SIG-M5 treated with dmso at 0.1 percent for 504 hours (cell line): ENCODE measurements around the gene MYL10.

Experiments used
- DNase-seq: peaks from one replicate; lab custom pipeline; 2025; ENCODE audit not compliant: unreplicated experiment; lab: John Stamatoyannopoulos, UW

Gene MYL10

DNA sequence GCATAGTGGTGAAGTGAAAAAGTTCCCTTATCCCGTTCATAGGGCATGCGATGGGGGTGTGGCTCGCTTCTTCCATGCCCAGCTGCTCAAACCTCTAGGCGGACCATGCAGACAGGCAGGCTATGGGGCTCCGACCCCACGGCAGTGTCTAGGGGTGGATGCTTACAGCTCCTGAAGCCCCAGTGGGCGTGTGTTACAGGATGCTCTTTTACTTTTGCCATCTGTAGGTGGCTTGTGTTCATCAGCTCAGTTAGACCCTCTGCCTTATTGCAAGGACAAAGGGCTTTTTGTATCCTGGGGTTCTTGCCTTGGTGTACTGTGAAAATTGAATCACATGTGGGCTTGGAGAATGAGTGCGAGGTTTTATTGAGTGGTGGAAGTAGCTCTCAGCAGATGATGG lies at the start of gene MYL10:
Gene MYL10, minus strand, starts transcription at position 126 of the 400 bp plus-strand sequence. CDS start 178 bp downstream, outside the sequence.
- no peak for DNase-seq

DNA sequence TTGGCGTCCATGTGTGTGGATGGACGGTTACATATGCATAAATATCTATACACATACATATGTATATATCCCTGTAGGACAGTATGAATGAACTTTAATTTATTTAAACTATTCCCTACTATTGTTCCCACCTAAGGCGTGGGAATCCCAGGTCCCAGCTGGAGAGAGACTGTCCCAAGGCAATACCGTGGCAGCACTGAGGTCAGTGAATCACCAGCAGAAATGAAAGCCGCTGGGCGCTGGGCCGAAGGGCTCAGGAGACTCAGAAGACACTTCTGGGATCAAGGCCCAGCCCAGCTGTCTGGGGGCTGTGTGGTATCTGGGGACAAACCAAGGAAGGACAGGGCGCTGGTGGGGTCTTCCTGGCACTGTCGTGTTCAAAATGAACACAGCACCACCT lies 49.6 kb upstream of the MYL10 start:
- DNase-seq: no peak

DNA sequence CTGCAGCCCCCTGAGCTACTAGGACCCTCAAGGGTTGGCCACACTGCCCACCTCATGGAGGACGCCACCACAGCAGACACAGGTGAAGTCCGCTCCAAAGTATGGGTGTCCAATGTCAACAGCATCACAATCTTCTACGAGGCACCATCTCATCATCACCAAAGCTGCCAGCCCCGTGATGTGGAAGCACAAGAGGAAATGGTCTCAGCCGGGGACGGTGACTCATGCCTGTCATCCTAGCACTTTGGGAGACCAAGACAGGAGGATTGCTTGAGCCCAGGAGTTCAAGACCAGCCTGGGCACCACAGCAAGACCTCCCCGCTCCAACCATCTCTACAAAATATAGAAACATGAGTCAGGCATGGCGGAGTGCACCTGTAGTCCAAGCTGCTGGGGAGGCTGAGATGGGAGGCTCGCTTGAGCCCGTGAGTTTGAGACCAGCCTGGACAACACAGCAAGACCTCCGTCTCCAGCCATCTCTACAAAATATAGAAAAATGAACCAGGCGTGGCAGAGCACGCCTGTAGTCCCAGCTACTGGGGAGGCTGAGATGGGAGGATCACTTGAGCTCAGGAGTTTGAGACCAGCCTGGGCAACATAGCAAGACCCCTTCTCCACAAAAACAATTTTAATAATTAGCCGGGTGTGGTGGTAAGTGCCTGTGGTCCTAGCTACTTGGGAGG lies 48.8 kb upstream of the MYL10 start:
- DNase-seq: no peak

DNA sequence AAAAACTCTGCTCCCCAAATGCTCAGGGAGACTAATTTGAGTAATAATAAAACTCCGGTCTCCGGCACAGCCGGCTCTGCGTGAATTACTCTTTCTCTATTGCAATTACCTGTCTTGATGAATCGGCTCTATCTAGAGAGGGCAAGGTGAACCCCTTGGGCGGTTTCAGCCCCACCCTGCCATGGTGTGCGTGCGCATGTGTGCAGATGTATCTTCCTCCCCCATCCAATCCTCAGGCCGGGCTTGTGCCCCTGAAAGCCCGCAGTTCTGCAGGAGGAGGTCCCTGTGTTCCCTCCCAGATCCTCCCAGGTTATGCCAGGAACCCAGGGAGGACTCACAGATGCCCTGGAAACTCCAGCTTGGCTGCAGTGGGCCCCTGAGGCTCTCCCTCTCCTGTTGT lies 48.3 kb upstream of the MYL10 start:
- DNase-seq: no peak

DNA sequence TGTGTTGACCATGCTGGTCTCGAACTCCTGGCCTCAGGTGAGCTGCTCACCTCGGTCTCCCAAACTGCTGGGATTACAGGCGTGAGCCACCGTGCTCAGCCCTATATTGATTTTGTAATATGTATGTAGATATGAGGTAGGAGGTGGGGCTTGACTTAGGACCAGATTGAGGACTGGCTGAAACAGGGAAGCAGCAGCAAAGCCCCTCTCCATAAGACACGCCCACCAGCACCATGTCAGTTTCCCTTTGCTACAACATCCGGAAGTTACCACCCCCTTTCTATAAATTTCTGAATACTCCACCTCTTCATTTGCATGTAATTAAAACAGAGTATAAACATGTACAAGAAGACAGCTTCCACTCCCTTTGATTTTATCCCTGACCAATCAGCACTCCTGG lies 47.9 kb upstream of the MYL10 start:
- no peak for DNase-seq

DNA sequence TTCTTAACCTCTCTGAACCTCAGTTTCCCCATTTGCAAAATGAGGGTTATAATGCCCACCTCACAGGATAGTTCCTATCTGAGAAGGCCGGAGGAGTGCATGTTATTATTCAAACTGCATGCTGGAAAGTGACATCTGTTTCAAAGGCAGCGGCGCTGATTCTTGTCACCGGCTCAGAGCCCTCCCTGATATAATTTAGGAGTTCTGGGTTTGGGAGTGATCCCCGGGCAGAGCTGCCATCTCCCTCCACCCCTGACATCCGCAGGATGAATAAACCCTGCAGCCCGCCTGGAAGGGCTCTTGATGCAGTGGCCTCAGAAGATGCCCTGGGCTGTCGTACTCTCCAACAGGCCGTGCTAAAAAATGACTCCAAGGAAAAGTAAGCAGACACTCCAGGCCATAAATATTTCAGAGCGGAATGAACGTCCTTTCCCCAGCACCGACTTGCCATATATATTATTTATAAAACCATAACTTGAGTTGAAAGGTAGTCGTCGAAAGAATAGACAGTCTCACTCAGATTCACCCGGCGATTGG lies 47.0 kb upstream of the MYL10 start:
- DNase-seq: no peak

DNA sequence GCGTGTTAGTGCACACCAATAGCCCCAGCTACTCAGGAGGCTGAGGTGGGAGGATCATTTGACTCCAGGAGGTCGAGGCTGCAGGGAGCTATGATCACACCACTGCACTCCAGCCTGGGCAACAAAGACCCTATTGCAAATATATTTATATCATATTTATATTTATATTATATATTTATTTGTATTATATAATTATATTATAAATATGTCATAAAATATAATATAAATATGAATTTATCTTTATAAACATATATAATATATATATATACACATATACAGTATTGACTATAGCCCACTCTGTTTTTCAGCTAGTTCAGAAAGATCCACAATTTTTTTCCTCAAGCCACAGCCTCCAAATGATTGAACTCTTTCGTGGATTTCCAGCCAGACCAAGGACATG lies 45.3 kb upstream of the MYL10 start:
- DNase-seq: no peak

DNA sequence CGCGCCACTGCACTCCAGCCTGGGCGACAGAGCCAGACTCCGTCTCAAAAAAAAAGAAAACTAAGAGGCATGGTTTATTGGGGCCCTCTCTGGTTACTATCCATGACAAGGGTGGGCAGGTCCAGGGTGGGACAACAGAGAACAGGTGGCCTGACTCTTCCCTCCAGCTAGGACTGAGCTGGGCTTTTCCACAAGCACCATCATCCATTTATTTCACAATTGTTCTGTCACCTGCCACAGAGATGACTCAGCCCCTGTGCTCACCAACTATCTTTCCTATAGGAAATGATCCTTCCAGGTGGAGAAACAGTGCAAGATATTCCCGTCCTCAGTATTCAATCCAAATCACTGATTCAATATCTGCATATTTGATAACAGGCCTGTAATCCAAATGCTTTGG lies 44.9 kb upstream of the MYL10 start:
- DNase-seq: no peak

DNA sequence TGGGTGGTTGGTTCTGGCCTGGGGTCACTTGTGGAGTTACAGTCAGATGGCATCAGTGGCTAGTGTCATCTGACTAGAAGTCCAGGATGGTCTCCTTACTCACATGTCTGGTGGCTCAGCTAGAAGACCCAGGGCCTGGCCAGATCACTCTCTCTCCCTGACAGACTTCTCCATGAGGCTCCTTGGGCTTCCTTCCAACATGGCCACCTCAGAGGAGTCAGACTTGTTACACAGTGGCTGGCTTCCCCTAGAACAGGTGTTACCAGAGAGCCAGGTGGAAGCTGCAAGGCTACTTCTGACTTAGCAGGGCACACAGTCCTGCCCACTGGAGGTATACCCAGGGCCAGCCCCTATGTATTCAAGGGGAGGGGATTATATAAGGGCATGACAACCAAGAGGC lies 44.2 kb upstream of the MYL10 start:
- no peak for DNase-seq

DNA sequence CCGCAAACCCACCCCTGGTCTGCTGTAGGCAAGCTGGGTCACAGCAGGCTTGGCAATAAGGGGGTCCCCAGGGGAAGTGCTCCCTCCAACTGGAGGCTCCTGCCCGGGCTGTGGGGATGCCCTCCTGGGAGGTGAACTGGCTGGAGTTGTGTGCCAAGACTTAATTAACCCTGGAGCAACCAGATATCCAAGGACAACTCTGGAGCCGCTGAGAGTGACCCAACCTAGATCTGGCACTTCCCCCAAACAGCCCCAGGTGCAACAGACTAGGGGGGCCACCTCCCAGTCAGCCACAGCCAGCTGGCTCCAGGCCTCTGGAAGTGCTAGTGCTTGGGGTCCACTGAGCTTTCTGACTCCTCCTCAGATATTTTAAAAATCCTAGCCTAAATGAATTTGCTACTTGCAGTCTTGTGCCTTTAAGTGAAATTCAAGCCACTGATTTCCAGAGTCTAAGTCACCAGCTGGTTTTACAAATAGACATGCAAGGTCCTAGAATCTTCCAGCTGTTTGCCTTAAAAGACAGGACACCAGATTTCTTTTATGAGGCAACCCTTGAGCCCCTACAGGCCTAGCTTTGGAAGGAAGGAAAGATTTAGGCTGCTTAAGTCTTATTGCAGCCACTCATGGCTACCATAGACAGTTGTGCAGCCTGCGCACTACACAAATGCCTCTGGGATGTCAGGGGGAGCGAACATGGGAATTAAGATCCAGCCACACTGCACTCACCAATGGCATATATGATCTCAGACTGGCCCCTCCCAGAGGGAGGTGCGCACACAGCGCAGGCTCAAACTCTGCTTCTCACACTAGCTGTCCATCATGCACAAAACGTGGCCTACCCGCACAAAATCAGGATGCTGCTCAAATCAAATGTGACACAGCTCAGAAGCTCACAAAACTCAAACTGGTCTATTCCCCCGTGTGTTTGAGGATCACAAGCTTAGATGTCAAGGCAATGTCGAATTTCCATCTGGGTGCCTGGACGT lies 42.6 kb upstream of the MYL10 start:
- DNase-seq: no peak

DNA sequence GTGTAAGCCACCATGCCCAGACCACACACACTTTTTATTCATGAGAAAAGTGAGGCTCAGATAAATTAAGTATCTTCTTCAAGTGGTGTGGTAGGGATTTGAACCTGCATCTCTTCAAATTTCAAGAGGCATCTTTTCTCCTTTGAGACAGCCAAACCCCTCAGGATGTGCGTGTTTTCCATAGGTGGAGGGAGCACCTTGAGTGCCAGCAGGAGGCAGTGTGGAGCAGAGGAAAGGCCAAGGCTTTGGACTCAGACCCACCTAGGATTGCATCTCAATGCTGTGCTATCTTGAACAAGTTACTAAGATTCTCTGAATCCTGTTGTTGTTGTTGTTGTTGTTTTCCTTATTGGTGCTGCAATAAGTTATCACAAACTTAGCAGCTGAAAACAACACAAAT lies 40.2 kb upstream of the MYL10 start:
- DNase-seq: no peak

DNA sequence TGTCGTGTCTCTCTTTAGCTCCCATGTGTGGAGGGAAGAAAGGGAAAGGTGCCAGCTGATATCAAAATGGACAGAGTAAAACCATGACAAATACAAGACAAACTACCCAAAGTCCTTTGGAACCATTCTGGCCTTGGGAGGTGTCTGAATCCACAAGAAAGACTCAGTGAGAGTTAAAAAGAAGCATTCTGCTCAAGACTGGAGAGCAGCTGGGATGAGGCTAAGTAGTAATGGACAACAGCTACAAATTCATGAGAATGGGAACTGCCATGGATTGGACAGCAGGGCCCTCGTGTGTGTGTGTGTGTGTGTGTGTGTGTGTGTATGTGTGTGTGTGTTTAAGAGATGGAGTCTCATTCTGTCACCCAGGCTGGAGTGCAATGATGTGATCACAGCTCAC lies 39.6 kb upstream of the MYL10 start:
- no peak for DNase-seq

DNA sequence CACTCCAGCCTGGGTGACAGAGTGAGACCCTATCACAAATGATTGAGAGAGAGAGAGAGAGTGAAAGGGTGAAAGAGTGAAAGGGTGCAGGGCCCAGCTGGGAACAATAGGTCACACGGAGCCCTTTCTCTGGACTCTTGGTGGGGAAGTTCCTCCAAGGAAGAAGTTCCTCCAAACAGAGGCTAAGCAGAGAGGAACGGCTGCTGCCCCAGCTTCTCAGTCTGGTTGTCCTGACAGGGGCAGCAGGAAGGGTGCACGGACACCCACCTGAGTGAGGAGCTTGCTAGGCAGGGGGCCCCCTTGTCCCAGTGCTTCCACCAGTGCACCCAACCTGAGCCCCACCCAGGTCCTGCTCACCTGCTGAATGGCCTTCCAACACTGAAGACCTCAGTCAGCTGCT lies 38.8 kb upstream of the MYL10 start:
- DNase-seq: no peak

DNA sequence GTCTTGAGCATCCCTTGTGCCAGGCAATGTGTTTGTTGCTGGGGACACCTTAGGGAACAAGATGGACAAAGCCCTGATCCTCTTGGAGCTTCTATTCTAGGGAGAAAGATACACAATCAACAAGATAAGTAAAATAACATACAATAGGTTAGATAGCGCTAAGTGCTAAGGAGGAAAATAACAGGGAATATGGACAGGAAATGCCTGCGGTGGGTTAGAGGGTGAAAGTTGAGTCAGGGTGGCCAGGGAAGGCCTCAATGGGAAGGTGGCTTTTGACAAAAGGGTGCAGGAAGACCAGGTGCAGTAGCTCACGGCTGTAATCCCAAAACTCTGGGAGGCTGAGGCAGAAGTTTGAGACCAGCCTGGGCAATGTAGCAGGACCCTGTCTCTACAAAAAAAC lies 38.3 kb upstream of the MYL10 start:
- DNase-seq: no peak

DNA sequence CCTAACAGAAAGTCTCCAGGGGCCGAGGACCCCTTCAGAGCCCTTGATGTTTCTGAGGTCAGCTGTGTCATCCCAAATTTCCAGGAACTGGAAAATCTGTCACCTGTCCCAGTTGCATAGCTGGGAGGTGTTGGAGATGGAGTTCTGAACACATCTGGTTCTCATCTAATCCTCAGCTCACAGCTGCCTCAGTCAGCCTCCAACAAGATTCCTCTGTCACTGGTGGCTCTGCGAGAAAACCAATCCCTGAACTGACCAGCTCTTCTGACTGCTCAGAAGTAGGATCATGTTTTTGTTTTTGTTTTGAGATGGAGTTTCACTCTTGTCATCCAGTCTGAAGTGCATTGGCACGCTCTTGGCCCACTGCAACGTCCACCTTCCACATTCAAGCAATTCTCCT lies 37.6 kb upstream of the MYL10 start:
- no peak for DNase-seq

DNA sequence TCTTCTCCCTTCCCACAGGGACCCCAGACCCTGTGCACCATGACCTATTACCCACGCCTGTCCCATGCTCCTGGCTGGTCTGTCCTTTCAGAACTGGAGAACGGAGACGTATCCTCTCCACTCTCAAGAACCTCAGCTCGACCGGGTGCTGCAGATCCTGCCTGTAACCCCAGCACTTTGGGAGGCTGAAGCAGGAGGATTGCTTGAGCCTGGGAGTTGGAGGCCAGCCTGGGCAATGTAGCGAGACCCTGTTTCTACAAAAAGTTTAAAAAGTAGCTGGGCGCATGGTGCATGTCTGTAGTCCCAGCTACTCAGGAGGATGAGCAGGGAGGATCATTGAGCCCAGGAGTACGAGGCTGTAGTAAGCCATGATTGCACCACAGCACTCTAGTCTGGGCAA lies 37.2 kb upstream of the MYL10 start:
- no peak for DNase-seq

DNA sequence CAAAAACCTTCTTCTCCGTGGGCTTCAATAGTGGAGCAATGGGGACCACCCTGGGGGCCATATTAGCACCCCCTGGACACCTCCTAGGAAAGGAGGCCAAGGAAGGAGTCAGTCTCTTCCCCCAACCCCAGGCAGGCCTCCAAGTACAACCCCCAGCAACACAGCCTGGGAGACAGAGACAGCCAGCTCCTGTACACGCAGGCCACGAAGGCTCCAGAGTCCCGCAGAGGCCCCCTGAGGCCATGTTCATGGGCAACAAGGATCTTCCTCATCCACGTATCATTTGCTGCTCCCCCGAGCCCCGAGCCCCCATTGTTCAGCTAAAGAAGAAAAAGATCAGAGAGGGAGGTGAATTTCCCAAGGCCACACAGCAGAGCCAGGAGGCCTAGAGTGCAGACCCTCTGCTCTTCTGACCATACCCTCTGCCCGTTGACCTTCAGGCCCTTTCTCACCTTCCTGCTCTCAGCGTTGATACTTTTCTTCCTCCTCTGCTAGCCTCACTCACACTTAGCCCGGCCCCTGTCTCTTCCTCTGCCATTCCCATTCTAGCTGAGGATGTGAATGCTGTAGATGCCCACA lies 35.9 kb upstream of the MYL10 start:
- DNase-seq: no peak

DNA sequence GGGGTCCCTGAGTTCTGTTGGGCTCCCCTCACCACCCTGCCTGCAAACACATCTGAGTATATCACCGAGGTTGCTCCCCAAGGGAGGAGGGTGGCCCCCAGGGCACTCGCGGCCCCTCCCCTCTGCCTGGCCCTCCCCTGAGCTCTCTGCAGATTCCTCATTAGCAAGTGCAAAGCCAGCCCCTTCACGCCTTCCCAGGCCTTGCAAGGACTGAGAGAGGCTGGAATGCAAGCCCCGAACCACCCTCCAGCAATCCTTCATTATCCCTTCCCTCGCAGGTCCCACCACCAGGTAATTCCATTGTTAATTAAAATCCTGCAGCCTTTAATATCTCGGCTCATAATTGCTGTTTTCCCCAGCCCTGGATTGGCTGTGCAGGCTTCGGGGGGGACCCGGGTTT lies 35.3 kb upstream of the MYL10 start:
- DNase-seq: no peak

DNA sequence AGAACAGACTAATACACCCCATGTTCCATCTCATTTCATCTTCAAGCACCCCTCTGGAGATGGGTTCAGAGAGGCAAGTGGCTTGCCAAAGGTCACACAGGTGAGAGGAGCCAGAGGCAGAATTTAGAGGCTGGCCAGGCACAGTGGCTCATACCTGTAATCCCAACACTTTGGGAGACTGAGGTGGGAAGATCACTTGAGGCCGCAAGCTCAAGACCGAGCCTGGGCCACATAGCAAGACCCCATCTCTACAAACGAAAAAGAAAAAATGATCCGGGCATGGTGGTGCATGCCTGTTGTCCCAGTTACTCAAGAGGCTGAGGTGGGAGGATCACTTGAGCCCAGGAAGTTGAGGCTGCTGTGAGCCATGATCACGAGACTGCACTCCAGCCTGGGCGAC lies 34.7 kb upstream of the MYL10 start:
- no peak for DNase-seq

DNA sequence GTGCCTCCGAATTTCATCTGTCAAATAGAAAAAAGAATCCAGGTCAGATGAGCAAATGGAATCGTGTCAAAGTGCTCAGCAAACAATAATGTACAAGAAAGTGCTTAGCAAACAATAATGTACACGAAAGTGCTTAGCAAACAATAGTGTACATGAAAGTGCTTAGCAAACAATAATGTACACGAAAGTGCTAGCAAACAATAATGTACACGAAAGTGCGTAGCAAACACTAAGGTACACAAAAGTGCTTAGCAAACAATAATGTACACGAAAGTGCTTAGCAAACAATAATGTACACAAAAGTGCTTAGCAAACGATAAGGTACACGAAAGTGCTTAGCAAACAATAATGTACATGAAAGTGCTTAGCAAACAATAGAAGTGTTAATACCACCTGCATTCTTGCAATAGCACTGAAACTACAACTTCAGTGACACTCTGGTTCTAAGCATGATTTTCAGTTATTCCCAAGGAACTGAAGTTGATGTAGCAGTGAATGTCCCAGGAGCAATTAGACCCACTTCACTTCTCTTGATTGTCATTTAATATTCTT lies 33.4 kb upstream of the MYL10 start:
- no peak for DNase-seq

DNA sequence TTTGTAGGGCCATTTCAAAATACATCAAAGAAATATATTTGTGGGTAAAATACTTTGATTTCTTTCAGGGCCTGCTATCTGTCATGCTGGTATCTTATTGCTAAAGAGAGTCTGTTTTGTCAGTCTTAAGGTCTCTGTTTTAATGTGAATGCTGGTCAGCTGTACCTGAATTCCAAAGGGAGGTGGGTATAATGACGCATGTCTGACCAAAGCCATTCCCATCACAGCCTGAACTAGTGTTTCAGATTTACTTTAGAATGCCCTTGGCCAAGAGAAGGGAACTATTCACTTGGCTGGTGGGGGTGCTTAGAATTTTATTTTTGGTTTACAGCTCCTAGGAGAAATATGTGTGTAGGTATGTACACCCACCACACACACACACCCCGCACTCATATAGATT lies 30.6 kb upstream of the MYL10 start:
- no peak for DNase-seq
